Neutrophil (primary cell): ENCODE data around the gene CYFIP1.

Source experiments
- H3K27ac ChIP-seq: fragments of 200-600 bp; sonication (generic); 2 replicates; pipeline ENCODE4 v1.5.1; 2016; ENCODE audit warnings: mild to moderate bottlenecking, moderate library complexity
- H3K27me3 ChIP-seq: fragments of 200-600 bp; sonication (generic); 2 replicates; pipeline ENCODE4 v1.6.0; 2016; ENCODE audit warnings: mild to moderate bottlenecking
- H3K36me3 ChIP-seq: fragments of 200-600 bp; sonication (generic); 2 replicates; pipeline ENCODE4 v1.5.1; 2017
- H3K4me1 ChIP-seq, 2 experiments: fragments of 200-600 bp in 1 of 2; sonication (generic) in 1 of 2; 1 replicate in 1 of 2; 2 replicates in 1 of 2; pipeline versions ENCODE4 v1.5.1 to v1.6.1; 2013 to 2016; ENCODE audit warnings: low read depth in 1 of 2, low read length in 1 of 2, mild to moderate bottlenecking in 1 of 2, moderate library complexity in 1 of 2; ENCODE audit not compliant: control insufficient read depth in 1 of 2, insufficient read depth in 1 of 2
- H3K4me3 ChIP-seq, 2 experiments: fragments of 200-600 bp in 1 of 2; sonication (generic) in 1 of 2; 1 replicate in 1 of 2; 2 replicates in 1 of 2; pipeline ENCODE4 v1.5.1; 2013 to 2016; ENCODE audit warnings: low read depth in 1 of 2, low read length in 1 of 2, mild to moderate bottlenecking in 1 of 2, moderate library complexity in 1 of 2
- H3K9me3 ChIP-seq: fragments of 200-600 bp; sonication (generic); 2 replicates; pipeline ENCODE4 v1.5.1; 2016
- CTCF ChIP-seq: fragments of 200-600 bp; sonication (generic); IDR thresholded peaks from 2 replicates; pipeline ENCODE4 v1.5.1; 2016; ENCODE audit warnings: antibody characterized with exemption

The CYFIP1 gene

GRCh38 chr15:22907161-22907950 is 72.8 kb downstream of the CYFIP1 start:
- H3K36me3 ChIP-seq: no peaks in the 10 kb centered on the region
- H3K4me1 ChIP-seq: no peaks in the 10 kb centered on the region
- no peak for TF ChIP-seq CTCF
- H3K27ac ChIP-seq: no peak overlapping the region
- H3K9me3 ChIP-seq: no peaks in the 10 kb centered on the region
- H3K4me3 ChIP-seq: no peak overlapping the region
- H3K27me3 ChIP-seq: no peaks in the 10 kb centered on the region

- Histone ChIP-seq H3K4me1 (no peaks in the 10 kb centered on the region), H3K36me3 (no peaks in the 10 kb centered on the region), H3K9me3 (no peaks in the 10 kb centered on the region), H3K4me3 (no peak overlapping the region), H3K27ac (no peak overlapping the region), H3K27me3 (no peaks in the 10 kb centered on the region)
- TF ChIP-seq CTCF: no peak
These were observed 75.4 kb downstream of the CYFIP1 start for GRCh38 chr15:22904736-22905135.

GRCh38 chr15:22903961-22904534 is 76.1 kb downstream of the CYFIP1 start:
- H3K4me3 ChIP-seq: no peak overlapping the region
- no peak overlapping the region for H3K27ac ChIP-seq
- no peaks in the 10 kb centered on the region for H3K36me3 ChIP-seq
- no peaks in the 10 kb centered on the region for H3K9me3 ChIP-seq
- no peak for TF ChIP-seq CTCF
- no peaks in the 10 kb centered on the region for H3K27me3 ChIP-seq
- no peaks in the 10 kb centered on the region for H3K4me1 ChIP-seq

- Histone ChIP-seq H3K9me3 (no peaks in the 10 kb centered on the region), H3K27me3 (no peaks in the 10 kb centered on the region), H3K4me1 (no peaks in the 10 kb centered on the region), H3K36me3 (no peaks in the 10 kb centered on the region), H3K4me3 (no peak overlapping the region), H3K27ac (no peak overlapping the region)
- TF ChIP-seq CTCF: no peak
These were observed 76.7 kb downstream of the CYFIP1 start for GRCh38 chr15:22903427-22903826.

GRCh38 chr15:22902981-22903380 is 77.2 kb downstream of the CYFIP1 start:
- Histone ChIP-seq H3K9me3 (no peaks in the 10 kb centered on the region), H3K27me3 (no peaks in the 10 kb centered on the region), H3K27ac (no peak overlapping the region), H3K36me3 (no peaks in the 10 kb centered on the region), H3K4me1 (no peaks in the 10 kb centered on the region), H3K4me3 (no peak overlapping the region)
- no peak for TF ChIP-seq CTCF
